ENCODE data around the gene USP37. TPM values are rescaled to one million over a fixed set of nuclear protein-coding genes. Genes with fewer than 3 reads are reported as not detected.
A peak's percentile ranks its signal among the peaks of the same experiment; 100 is the strongest.

USP37 gene
- total and polyA plus RNA-seq, 3 experiments from 2014 or later = 12.5 to 31.5 (median 29.9) TPM

DNA sequence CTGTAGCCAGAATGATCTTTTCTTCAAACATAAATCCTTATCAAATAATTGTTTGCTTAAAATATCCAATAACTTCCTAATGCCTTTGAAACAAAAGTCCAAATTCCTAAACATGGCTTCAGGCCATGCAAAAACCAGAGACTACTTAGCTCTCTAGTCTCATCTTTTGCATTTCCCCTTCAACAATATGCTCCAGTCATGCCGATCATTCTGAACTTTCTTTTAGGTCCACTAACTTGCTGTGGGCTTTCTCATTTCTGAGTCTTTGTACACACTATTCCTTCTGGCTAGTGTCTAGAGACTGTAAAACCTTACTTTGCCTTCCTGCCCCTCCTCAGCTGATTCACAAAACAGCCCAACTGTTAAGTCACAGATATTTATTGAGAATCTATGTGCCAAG lies 97.7 kb downstream of the USP37 start:
- Histone ChIP-seq H3K27me3 (ENCODE audit: insufficient read depth, low read length, poor library complexity, severe bottlenecking) (no peaks in the 10 kb centered on the region), H3K36me3 (ENCODE audit: insufficient read depth, low read length) (peaks cover 25% of the 10 kb centered on the region), H3K27ac (ENCODE audit: low read depth, low read length) (no peak overlapping the region), H3K4me3 (ENCODE audit: low read length) (no peak overlapping the region), H3K4me1 (ENCODE audit: insufficient read depth, low read length) (peaks cover 7% of the 10 kb centered on the region), H3K9me3 (ENCODE audit: low read length) (no peaks in the 10 kb centered on the region)
- Mint-ChIP-seq H3K9me3 (no peaks in the 10 kb centered on the region), H3K27me3 (no peaks in the 10 kb centered on the region), H3K36me3 (peaks cover 0 to 57% (median 15%) of the 10 kb centered on the region in 3 donors), H3K27ac (peak overlapping the region in 3 of 8 donors; percentile 29 to 37 (median 34)), H3K4me3 (no peak overlapping the region), H3K4me1 (peaks cover 10 to 16% (median 16%) of the 10 kb centered on the region in 3 donors)
- POLR2A ChIA-PET = interaction anchor here (0.6 kb wide), 1 partner anchor 17 kb away, joined by 10 read pairs; no protein-coding TSS in a partner anchor
- CTCF ChIA-PET = no interaction called here
- no peak for DNase-seq

DNA sequence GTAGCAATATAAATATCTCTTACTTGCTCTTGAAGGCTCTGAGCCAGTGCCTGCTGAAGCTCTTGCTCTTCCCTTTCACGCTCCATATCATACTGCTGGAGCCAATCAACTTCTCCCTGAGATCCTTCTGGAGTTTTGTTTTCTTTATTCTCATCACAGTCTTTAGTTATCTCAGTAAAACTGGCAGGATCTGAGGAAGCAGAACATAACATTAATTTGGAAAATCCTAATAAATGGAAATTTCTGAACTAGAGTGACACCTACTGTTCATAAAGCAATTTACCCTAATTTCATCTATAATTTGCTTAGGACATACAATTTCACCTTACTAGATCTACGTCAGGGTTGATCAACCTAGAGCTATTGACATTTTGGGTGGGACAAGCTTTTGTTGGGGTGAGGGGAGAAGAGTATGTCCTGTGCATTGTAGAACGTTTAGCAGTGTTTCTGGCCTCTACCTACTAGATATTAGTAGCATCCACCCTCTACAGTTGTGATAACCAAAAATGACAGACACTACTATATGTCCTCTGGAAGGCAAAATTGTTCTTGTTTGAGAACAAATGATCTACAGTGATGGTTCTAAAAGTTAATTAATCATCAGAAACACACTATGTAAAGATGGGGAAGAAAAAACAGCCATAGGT lies 102.0 kb downstream of the USP37 start:
- Histone ChIP-seq H3K27ac (ENCODE audit: low read depth, low read length) (no peak overlapping the region), H3K4me1 (ENCODE audit: insufficient read depth, low read length) (peaks cover 3% of the 10 kb centered on the region), H3K4me3 (ENCODE audit: low read length) (no peak overlapping the region), H3K9me3 (ENCODE audit: low read length) (no peaks in the 10 kb centered on the region), H3K27me3 (ENCODE audit: insufficient read depth, low read length, poor library complexity, severe bottlenecking) (no peaks in the 10 kb centered on the region), H3K36me3 (ENCODE audit: insufficient read depth, low read length) (peaks cover 5% of the 10 kb centered on the region)
- peak overlapping the region in 4 of 8 donors; percentile 15 to 53 (median 36) for H3K27ac Mint-ChIP-seq
- H3K4me3 Mint-ChIP-seq = no peak overlapping the region
- H3K36me3 Mint-ChIP-seq = peaks cover 0 to 45% (median 9%) of the 10 kb centered on the region in 3 donors
- CTCF ChIA-PET = interaction anchor here (0.7 to 1.9 kb wide), 8 partner anchors 8 to 191 kb away, joined by 3 to 11 read pairs (median 4); partner anchors contain the start of gene TMBIM1
- peaks cover 8 to 11% (median 11%) of the 10 kb centered on the region in 3 donors for H3K4me1 Mint-ChIP-seq
- POLR2A ChIA-PET = no interaction called here
- DNase-seq = peak in 1 of 5 donors; percentile 6
- H3K27me3 Mint-ChIP-seq = no peaks in the 10 kb centered on the region
- H3K9me3 Mint-ChIP-seq = no peaks in the 10 kb centered on the region

DNA sequence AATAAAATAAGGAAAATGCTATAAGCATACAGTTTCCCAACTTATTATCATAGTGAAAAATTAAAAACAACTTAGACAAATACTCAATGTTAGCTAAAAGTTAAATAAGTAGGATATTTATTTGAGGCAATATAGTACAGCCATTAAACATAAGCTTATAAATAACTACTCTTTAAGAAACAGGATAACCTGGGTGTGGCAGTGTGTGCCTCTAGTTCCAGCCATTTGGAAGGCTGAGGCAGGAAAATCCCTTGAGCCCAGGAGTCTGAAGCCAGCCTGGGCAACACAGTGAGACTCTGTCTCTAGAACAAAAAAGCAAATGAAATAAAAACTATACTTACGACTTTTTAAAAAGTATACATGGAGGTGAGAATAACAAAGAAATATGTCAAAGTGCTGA lies 109.6 kb downstream of the USP37 start:
- no peak overlapping the region for H3K27ac ChIP-seq (ENCODE audit: low read depth, low read length)
- peaks cover 28 to 66% (median 37%) of the 10 kb centered on the region in 3 donors for H3K36me3 Mint-ChIP-seq
- ChIA-PET CTCF (interaction anchor here (1.0 kb wide), 1 partner anchor 9 kb away, joined by 3 read pairs; no protein-coding TSS in a partner anchor), POLR2A (no interaction called here)
- H3K27me3 ChIP-seq (ENCODE audit: insufficient read depth, low read length, poor library complexity, severe bottlenecking) = no peaks in the 10 kb centered on the region
- H3K36me3 ChIP-seq (ENCODE audit: insufficient read depth, low read length) = peaks cover 17% of the 10 kb centered on the region
- no peak overlapping the region for H3K4me3 Mint-ChIP-seq
- no peaks in the 10 kb centered on the region for H3K4me1 Mint-ChIP-seq
- no peak overlapping the region for H3K4me3 ChIP-seq (ENCODE audit: low read length)
- H3K27ac Mint-ChIP-seq = peak overlapping the region in 2 of 8 donors; percentile 3 to 23
- peaks cover 4% of the 10 kb centered on the region for H3K9me3 ChIP-seq (ENCODE audit: low read length)
- no peaks in the 10 kb centered on the region for H3K27me3 Mint-ChIP-seq
- peaks cover 9 to 16% (median 12%) of the 10 kb centered on the region in 5 donors for H3K9me3 Mint-ChIP-seq
- no peak for DNase-seq
- no peaks in the 10 kb centered on the region for H3K4me1 ChIP-seq (ENCODE audit: insufficient read depth, low read length)

DNA sequence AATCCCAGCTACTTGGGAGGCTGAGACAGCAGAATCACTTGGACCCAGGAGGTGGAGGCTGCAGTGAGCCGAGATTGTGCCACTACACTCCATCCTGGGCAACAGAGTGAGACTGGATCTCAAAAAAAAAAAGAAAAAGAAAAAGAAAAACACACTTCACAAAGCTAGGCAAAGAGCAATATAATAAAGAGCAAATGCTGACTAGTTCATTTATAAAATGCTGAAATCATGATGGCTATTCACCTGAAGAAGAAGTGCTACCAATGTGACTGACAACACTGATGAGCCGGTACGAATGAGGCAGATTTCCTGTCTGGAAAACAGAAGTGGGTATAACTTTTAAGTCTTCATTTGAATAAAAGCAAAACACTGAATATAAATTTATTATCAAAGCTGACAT lies 111.3 kb downstream of the USP37 start:
- Histone ChIP-seq H3K36me3 (ENCODE audit: insufficient read depth, low read length) (peaks cover 21% of the 10 kb centered on the region), H3K4me3 (ENCODE audit: low read length) (no peak overlapping the region), H3K27ac (ENCODE audit: low read depth, low read length) (no peak overlapping the region), H3K27me3 (ENCODE audit: insufficient read depth, low read length, poor library complexity, severe bottlenecking) (no peaks in the 10 kb centered on the region), H3K4me1 (ENCODE audit: insufficient read depth, low read length) (no peaks in the 10 kb centered on the region), H3K9me3 (ENCODE audit: low read length) (peaks cover 4% of the 10 kb centered on the region)
- H3K4me3 Mint-ChIP-seq = no peak overlapping the region
- no peak for DNase-seq
- H3K36me3 Mint-ChIP-seq = peaks cover 22 to 68% (median 42%) of the 10 kb centered on the region in 3 donors
- ChIA-PET CTCF (no interaction called here), POLR2A (no interaction called here)
- no peaks in the 10 kb centered on the region for H3K27me3 Mint-ChIP-seq
- peaks cover 9 to 16% (median 12%) of the 10 kb centered on the region in 5 donors for H3K9me3 Mint-ChIP-seq
- peak overlapping the region in 1 of 8 donors; percentile 92 for H3K27ac Mint-ChIP-seq
- H3K4me1 Mint-ChIP-seq = no peaks in the 10 kb centered on the region

DNA sequence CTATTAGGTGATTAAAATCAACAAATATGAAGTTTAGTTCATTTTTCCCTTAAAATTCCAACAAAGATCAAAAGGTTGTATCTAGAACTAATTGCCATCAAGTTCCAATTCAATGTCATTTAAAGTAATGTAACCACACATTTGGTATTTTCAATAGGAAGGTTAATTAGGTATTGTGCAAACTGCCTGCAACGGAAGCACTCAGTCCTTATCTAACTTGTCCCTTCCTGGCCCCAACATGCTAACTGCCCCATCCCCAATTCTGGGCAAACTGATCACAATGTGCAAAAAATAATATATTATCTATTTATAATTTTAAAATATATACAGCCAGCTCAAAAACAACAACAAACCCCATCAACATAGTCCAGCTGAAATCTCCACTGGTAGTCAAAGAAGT lies 116.1 kb downstream of the USP37 start:
- peaks cover 22 to 76% (median 39%) of the 10 kb centered on the region in 3 donors for H3K36me3 Mint-ChIP-seq

DNA sequence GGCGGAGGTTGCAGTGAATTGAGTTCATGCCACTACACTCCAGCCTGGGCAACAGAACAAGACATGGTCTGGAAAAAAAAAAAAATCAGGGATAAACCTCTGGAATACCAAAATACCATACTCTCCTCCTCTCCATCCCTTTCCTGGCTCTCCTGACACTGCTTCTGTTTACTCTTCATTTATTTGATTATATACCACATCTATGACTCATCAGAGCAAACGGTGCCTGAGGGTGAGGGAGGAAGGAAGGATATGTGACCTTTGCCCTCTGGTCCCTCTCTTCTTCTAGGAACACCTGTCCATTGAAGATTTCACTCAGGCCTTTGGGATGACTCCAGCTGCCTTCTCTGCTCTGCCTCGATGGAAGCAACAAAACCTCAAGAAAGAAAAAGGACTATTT lies 119.2 kb downstream of the USP37 start:
- H3K27ac ChIP-seq (ENCODE audit: low read depth, low read length) = no peak overlapping the region
- Mint-ChIP-seq H3K27me3 (no peaks in the 10 kb centered on the region), H3K9me3 (peaks cover 0 to 1% (median 0%) of the 10 kb centered on the region in 5 donors), H3K4me3 (no peak overlapping the region), H3K4me1 (peaks cover 0 to 2% (median 0%) of the 10 kb centered on the region in 3 donors), H3K27ac (peak overlapping the region in 3 of 8 donors; percentile 39 to 70 (median 43)), H3K36me3 (peaks cover 8 to 54% (median 8%) of the 10 kb centered on the region in 3 donors)
- no peak for DNase-seq
- no peaks in the 10 kb centered on the region for H3K9me3 ChIP-seq (ENCODE audit: low read length)
- H3K4me3 ChIP-seq (ENCODE audit: low read length) = no peak overlapping the region
- H3K4me1 ChIP-seq (ENCODE audit: insufficient read depth, low read length) = no peaks in the 10 kb centered on the region
- no peaks in the 10 kb centered on the region for H3K27me3 ChIP-seq (ENCODE audit: insufficient read depth, low read length, poor library complexity, severe bottlenecking)
- ChIA-PET POLR2A (no interaction called here), CTCF (no interaction called here)
- H3K36me3 ChIP-seq (ENCODE audit: insufficient read depth, low read length) = peaks cover 7% of the 10 kb centered on the region

More for the DNA sequence above, 116.1 kb downstream of the USP37 start:
- H3K4me3 Mint-ChIP-seq = no peak overlapping the region
- CTCF ChIA-PET = no interaction called here
- Histone ChIP-seq H3K27ac (ENCODE audit: low read depth, low read length) (no peak overlapping the region), H3K4me3 (ENCODE audit: low read length) (no peak overlapping the region), H3K9me3 (ENCODE audit: low read length) (peaks cover 4% of the 10 kb centered on the region), H3K4me1 (ENCODE audit: insufficient read depth, low read length) (no peaks in the 10 kb centered on the region), H3K27me3 (ENCODE audit: insufficient read depth, low read length, poor library complexity, severe bottlenecking) (no peaks in the 10 kb centered on the region), H3K36me3 (ENCODE audit: insufficient read depth, low read length) (peaks cover 21% of the 10 kb centered on the region)
- POLR2A ChIA-PET = no interaction called here
- no peaks in the 10 kb centered on the region for H3K27me3 Mint-ChIP-seq
- H3K4me1 Mint-ChIP-seq = no peaks in the 10 kb centered on the region
- H3K9me3 Mint-ChIP-seq = peaks cover 9 to 16% (median 12%) of the 10 kb centered on the region in 5 donors
- no peak for DNase-seq
- H3K27ac Mint-ChIP-seq = no peak overlapping the region

DNA sequence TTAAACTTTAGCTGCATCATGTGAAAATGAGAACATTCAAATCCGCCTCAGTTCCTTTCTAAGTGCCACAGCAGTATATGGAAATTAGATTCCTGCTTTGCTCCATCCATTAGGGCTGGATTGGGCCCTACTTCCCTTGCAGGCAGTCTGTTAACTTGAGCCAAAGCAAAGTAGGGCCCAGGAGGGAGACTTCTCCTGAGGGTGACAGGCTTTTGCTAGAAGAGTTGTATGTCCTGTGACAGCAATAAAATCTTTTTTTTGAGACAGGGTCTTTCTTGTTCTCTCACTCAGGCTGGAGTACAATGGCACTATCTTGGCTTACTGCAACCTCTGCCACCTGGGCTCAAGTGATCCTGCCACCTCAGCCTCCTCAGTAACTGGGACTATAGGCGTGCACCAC lies 121.1 kb downstream of the USP37 start:
- POLR2A ChIA-PET = no interaction called here

DNA sequence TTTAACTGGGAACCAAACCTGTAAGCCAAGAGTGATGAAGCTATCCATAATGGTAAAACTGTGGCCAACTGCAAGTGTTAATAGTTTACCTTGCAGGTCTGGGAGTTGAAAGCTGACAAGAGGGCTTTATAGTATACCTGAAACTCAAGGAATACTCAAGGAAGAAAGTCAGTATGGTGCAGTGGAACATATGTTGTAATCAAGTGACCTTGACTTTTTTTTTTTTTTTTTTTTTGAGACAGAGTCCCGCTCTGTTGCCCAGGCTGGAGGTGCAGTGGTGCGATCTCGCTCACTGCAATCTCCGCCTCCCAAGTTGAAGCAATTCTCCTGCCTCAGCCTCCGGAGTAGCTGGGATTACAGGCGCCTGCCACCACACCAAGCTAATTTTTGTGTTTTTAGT lies 121.6 kb downstream of the USP37 start:
- H3K4me1 ChIP-seq (ENCODE audit: insufficient read depth, low read length) = no peaks in the 10 kb centered on the region
- Mint-ChIP-seq H3K9me3 (no peaks in the 10 kb centered on the region), H3K4me3 (no peak overlapping the region), H3K27me3 (no peaks in the 10 kb centered on the region), H3K27ac (no peak overlapping the region), H3K4me1 (peaks cover 0 to 2% (median 0%) of the 10 kb centered on the region in 3 donors), H3K36me3 (peaks cover 0 to 34% (median 3%) of the 10 kb centered on the region in 3 donors)
- DNase-seq = no peak
- no peaks in the 10 kb centered on the region for H3K9me3 ChIP-seq (ENCODE audit: low read length)
- POLR2A ChIA-PET = no interaction called here
- H3K4me3 ChIP-seq (ENCODE audit: low read length) = no peak overlapping the region
- no peaks in the 10 kb centered on the region for H3K27me3 ChIP-seq (ENCODE audit: insufficient read depth, low read length, poor library complexity, severe bottlenecking)
- CTCF ChIA-PET = interaction anchor here (1.5 kb wide), 1 partner anchor 16 kb away, joined by 3 read pairs; no protein-coding TSS in a partner anchor
- no peaks in the 10 kb centered on the region for H3K36me3 ChIP-seq (ENCODE audit: insufficient read depth, low read length)
- no peak overlapping the region for H3K27ac ChIP-seq (ENCODE audit: low read depth, low read length)

More for the DNA sequence above, 121.1 kb downstream of the USP37 start:
- Histone ChIP-seq H3K4me3 (ENCODE audit: low read length) (no peak overlapping the region), H3K36me3 (ENCODE audit: insufficient read depth, low read length) (no peaks in the 10 kb centered on the region), H3K4me1 (ENCODE audit: insufficient read depth, low read length) (no peaks in the 10 kb centered on the region), H3K9me3 (ENCODE audit: low read length) (no peaks in the 10 kb centered on the region), H3K27ac (ENCODE audit: low read depth, low read length) (no peak overlapping the region), H3K27me3 (ENCODE audit: insufficient read depth, low read length, poor library complexity, severe bottlenecking) (no peaks in the 10 kb centered on the region)
- no peaks in the 10 kb centered on the region for H3K27me3 Mint-ChIP-seq
- H3K9me3 Mint-ChIP-seq = no peaks in the 10 kb centered on the region
- no peak for DNase-seq
- no peak overlapping the region for H3K4me3 Mint-ChIP-seq
- H3K4me1 Mint-ChIP-seq = peaks cover 0 to 2% (median 0%) of the 10 kb centered on the region in 3 donors
- CTCF ChIA-PET = no interaction called here
- H3K27ac Mint-ChIP-seq = no peak overlapping the region
- H3K36me3 Mint-ChIP-seq = peaks cover 0 to 38% (median 3%) of the 10 kb centered on the region in 3 donors
